Stimulated activated CD4-positive, alpha-beta T cell treated with anti-CD3 and anti-CD28 coated beads, Interleukin-12 subunit alpha, Interleukin-12 subunit beta, amount 100 ng/mL, for 48 hours (primary cell): Measurements from ENCODE around the gene ANKRD24.
A peak's percentile ranks its signal among the peaks of the same experiment; 100 is the strongest.
"Not testable (repeated sequence)": the region's sequence is repeated elsewhere in the genome, so short reads cannot be mapped to it uniquely, and the experiment has no call there.

Experiments used
- DNase-seq, 3 donors: peaks; one replicate each; pipeline ENCODE4 v3.0.0-alpha.2; 2020; ENCODE audit warnings: low read depth in 2 of 3, low spot score in 1 of 3

Gene ANKRD24

DNA sequence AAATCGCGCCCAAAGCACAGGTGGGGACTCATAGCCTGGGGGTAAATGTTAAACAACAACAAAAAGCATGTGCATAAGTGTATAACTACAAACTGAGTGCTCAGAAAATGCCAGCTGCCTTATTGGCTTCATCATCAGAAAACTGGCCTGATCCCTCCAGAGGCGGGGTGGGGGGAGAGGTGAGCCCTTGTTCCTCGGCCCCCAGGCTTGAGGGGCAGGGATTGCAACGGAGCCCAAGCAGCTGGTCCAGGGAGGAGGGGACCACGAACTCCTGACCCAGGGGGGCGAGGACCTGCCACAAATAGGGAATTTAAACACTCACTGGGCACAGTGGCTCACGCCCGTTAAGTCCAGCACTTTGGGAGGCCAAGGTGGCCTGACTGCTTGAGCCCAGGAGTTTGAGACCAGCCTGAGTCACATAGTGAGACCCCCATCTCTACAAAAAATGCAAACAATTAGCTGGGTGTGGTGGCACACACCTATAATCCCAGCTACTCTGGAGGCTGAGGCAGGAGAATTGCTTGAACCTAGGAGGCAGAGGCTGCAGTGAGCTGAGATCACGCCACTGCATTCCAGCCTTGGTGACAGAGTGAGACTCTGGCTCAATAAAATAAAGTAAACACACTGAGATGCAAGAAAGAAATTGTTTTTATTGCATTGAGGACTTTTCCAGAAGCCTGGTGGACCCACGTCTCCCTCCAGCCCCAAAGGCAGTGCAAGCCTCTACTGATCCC lies 8.8 kb upstream of the ANKRD24 start:
- no peak for DNase-seq

DNA sequence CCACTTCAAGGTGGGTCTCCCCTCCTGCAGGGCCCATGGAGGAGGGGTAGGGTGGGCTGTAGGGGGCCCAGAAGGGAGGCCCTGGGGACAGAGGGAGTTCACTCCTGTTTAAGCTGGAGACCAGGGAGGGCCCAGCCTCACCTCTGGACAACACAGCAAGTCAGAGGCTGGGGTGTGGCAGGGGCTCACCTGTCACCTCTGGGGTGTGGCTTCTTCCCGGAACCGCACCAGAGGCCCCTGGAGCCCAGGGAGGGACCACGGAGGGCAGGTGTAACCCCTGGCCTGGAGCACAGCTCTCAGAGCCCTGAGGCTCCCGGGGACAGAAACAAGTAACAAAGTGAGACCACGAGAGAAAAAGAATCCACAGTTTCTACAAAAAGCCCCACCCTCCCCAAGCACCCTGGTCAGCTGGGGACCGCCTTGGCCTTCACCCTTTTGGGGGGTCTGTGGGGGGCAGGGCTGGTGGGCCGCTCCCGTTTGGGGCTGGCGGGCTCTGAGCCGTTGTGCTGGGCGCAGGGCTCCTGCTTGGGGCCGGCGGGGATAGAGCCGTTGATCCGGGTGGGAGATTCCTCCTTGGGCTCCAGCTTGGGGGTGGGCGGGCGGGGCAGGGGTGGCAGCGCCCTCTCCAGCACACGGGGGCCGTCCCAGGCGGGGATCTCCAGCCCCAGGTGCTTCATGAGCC lies 8.1 kb upstream of the ANKRD24 start:
- DNase-seq, result no peak

DNA sequence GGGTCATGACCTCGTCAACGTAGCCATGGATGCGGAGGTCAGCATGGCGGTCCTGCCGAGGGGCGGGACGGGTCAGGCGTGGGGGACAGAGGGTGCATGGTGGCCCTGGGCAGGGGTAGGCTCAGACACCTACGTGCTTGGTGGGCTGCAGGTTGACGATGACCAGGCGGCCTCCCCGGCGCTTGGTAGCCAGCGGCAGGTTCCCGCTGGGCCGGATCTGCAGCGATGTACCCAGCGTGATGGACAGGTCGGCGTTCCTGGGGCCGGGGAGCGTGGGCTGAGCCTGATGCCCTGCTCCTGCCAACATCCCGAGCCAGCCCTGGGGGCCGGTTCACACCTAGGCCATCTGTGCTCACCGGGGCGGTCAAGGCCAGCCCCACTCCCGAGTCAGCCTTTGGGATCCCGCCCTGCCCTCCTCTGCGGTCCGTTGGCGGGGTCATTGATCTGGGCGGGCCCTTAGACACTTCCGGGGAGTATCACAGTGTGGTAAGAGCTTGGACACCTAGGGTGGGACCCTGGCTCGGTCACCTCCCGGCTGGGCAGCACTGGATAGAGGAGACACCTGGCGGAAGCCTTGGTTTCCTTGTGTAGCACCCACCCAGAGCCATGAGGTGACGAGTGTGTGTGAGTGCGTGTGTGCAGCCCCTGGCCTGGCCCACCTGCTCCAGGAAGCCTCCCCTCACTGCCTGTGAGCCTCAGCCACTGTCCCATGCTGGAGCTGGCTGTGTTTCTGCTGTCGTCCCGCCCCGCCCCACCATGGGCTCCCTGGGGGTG lies 7.4 kb upstream of the ANKRD24 start:
- DNase-seq, result no peak

DNA sequence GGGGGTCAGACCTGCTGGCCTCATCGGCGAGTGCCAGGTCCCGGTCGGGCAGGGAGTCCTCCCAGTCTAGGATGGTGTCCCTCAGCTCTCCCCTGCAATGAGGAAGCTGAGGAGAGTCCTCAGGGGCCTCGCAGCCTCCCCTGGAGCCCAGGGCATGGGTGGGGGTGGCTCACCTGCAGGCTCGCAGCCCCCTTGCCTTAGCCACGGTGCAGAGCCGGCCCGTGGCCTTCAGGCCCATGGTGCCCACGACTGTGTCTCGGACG lies 6.9 kb upstream of the ANKRD24 start:
- DNase-seq, result no peak

DNA sequence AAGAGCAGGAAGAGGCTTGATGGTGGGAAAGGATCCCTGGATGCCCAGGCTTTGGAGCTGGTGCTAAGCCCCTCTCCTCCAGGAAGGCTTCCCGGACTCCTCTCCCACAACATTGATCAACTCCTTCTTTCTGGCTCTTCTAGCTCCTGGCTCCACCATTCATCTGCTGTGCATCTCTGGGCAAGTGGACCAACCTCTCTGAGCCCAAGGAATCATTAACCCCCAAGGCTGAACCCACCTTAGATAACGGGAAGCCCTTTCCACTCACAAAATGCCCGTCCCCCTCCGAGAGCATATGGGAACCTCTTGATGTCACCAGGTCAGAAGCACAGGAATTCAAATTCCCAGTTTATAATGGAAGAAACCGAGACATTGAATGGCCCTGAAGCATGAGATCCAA lies 5.3 kb upstream of the ANKRD24 start:
- DNase-seq, result no peak

DNA sequence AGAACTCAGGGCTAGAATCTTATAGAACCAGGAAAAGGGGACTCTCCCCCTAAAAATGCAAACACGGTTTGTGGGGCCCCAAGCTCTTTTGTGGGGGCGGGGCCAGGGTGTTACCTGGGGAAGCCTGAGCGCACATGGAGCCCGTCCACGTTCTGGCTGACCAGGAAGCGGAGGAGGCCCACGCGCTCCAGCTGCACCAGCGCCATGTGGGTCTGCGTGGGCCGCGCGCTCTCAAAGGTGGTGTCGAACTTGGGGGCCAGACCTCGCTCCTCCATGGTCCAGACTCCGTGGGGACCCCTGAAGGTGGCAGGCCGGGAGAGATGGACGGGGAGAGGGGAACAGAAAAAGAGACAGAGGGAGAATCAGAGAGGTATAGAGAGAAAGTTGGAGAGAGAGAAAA lies 3.5 kb upstream of the ANKRD24 start:
- no peak for DNase-seq

DNA sequence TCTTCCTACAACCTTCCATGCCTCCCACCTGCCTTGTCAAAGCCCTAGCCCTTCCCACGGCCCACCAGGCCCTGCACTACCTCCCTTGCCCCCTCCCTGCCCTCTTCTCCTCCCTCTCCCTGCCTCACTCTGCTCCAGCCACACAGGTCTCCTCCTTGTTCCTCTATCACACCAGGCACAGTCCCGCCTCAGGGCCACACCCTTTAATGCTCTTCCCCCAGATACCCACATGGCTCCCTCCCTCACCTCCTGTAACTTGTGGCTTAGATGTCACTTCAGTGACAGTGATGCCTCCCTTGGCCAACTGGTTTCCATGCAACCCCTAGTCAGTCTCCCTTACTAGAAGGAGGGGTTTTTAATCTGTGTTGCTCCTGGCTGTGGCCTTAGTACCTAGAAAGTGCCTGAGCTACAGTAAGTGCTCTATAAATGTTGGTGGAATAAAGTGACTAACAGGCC lies 1.4 kb upstream of the ANKRD24 start:
- no peak for DNase-seq

DNA sequence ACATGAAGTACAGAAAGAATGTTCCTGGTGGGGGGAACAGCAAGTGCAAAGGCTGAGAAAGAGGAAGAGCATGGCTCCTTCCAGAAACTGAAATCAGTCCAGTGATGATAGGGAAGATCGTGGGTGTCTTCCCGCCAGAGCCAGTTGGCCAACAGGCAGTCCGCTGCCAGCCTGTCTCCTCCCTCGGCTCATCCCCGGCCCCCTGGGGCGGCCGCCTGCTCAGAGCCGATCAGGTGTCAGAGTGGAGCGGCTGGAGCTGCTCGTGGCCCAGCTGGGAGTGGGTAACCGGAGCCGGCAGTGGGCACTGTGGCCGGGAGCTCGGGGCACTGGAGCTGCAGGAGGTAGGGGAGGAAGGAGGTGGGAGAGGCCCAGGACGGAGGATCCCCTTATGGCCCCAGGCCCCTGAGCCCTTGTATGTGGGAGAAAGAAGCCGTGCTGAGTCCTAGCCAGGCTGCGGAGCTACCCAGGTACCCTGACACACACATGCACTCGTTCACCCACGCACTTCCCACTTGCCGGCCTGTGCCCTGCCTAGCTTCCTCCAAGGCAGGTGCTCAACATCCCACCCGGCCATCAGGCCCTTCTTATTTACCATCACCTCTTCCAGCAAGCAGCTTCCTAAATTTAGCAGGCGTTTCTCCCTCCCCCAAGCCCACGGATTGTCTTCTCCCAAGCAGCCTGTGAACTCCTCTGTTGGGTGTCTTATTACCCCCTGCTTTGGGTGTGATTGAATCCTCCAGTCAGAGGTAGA lies 1.7 kb downstream of the ANKRD24 start:
- no peak for DNase-seq

DNA sequence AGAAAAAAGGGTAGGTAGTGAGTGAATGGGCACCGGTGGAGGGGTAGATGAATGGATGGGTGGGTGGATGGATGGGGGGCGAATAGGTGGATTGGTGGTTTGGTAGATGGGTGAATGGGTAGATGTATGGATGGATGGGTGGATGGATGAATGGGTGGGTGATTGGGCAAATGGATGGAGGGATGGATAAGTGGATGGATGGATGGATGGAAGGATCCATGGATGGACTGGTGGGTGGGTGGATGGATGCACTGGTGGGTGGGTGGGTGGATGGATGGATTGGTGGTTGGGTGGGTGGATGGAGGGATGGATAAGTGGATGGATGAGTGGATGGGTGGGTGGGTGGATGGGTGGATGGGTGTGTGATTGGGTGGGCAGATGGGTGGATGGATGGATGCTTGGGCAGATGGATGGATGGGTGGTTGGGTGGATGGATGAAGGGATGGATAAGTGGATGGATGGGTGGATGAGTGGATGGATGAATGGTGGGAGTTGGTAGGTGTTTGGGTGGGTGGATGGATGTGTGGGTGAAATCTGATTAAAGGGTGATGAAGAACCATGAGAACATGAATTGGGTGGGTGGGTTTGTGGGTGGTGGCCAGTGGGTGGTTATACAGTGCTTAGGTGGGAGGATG lies 2.3 kb downstream of the ANKRD24 start:
- DNase-seq, result no peak

DNA sequence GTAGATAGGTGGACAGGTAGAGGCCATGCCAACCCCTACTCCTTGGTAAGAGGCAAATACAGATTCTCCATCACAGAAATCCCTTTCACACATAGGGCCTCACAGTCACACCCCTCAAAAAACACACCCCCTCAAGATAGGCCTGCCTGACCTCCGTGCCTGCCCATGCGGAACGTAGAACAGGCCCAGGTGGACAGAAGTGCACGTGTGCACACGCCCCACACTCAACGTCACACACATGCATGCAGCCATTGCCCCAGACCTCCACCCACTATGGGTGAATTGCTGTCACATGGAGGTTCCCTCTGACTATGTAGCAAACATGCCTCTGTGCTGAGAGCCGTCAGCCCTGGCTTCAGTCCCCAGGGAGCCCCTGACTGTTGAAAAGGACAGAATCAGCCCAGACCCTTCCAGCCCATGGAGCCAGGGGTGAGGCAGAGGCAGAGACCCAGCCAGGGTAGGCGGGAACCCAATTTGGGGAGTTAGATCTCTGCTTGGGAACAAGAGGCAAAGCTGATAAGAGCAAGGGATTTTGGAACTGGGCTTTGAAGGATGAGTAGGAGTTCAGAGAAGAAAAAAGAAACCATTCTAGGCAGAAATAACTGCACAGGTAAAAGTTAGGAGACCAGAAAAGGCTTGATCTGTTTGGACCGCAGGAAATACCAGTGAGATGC lies 3.1 kb downstream of the ANKRD24 start:
- no peak for DNase-seq

DNA sequence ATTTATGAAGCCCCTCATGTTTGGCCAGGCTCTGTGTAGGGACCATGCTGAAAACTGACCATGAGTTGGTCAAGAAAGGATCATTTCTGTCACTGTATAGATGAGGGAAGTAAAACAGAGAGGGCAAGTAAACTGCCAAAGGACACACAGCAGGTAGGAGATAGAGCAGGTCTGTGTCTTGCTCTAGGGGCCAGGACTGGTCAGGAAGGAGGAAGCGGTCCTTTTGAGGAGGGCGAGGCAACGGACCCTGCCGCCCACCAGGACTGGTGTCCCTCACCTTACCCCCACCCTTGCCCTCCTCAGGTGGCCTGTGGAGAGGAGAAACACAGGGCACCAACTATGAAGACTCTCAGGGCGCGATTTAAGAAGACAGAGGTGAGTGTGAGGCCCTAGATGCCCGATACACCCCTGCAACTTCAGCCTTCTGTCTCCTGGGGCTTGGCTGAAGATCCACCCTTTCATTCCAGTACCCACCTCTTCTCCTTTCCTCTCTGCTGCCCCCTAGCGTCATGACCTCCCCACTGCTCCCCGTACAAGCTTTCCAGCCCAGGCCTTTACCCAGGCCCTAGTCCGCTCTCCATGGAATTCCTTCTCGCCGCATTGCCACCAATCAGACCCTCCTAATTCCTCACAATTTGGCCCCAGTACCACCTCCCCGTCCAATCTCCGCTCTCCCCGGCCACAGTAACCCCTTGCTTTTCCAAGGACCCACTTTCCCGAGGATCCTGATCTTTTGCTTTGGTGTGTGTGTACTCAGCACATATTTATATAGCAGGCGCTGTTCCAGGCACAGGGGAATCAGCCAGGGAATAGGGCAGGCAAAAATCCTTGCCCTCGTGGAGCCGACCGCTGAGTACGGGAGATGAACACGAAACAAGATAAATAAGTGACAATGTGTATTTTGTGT lies 3.9 kb downstream of the ANKRD24 start:
- peak; percentile 73 to 90 (median 76) for DNase-seq

DNA sequence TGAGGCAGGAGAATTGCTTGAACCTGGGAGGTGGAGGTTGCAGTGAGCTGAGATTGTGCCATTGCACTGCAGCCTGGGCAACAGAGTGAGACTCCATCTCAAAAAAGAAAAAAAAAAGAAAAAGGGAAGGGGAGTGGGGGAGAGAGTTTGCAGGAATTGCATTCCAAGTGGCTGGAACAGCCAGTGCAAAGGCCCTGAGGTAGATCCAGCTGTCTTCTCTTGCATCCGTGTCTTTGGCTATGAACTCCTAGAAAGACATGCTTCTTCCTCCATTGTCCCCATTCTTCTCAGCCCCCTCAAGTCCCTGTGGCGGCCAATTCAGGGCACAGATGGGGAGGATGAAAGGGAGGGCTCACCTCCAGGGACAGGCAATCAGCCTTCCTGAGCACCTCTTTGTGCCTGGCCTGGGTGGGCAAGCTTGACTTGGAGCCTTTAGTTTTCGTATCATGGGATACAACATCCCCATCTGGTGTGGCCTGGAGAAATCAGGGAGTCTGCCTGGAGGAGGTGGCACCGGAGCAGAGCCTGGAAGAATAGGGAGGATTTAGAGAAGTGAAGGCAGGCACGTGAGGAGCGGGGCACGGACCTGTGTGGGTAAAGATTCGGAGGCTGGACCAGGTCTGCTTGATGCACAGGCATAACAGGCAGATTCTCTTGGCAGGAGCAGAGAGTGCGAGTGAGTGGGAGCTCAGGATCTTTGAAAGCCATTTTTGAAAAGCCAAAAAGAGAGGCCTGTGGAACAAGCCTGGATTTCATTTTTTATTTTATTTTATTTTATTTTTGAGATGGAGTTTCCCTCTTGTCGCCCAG lies 5.0 kb downstream of the ANKRD24 start:
- DNase-seq, result no peak

DNA sequence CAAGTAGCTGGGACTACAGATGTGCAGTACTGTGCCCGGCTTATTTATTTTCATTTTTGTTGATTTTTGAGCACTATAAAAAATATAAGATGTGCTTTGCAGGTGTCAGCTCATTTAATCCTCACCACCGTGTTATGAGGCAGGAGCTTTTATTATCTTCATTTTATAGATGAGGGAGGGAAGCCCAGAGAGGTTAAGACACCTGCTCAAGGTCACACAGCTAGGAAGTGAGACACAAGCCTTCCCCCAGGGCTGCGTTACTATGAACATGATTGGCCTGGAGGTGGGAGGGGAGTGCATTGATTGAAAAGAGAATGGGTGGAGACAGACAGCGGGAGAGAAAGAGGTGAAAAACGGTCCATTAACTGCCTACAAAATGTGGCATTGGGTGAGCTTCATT lies 7.2 kb downstream of the ANKRD24 start:
- DNase-seq, result no peak

DNA sequence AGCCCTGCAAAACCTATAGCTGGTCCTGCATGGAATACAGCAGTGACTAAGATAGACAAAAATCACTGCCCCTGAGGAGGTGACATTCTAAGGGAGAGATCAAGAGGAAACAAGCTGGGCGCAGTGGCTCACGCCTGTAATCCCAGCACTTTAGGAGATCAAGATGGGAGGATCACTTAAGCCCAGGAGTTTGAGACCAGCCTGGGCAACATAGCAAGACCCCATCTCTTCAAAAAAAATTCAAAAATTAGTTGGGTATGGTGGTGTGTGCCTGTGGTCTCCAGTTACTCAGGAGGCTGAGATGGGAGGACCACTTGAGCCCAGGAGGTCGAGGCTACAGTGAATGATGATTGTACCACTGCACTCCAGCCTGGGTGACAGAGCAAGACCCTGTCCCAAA lies 10.0 kb downstream of the ANKRD24 start:
- DNase-seq, result not testable (repeated sequence)

DNA sequence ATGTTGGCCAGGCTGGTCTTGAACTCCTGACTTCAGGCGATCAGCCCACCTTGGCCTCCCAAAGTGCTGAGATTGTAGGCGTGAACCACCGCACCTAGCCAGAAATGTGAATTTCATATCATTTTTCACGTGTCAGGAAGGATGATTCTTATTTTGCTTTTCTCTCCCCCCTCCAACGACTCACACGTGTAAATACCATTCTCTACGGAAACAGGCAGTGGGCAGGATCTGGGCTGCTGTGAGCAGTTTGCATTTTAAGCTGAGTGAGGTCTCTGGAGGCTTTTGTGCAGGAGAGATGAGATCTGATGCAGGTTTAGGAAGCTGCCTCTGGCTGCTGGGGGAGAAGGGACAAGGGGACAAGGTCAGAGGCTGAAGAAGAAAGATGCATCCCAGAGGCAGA lies 11.9 kb downstream of the ANKRD24 start:
- DNase-seq, result no peak

DNA sequence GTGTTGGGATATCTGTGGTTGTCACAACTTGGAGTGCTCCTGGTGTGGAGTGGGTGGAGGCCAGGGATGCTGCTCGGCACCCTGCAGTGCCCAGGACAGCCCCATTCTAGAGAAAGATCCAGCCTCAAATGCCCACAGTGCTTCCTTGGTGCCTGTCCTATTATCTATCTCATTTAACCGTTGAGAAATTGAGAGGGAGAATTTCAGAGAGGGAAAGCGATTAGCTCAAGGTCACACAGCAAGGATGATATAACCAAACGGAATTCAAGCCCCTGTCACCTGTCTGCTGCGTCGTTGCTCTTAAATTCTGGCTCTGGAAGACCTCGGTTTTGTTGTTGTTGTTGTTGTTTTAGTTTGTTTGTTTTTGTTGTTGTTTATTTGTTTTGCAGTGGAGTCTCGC lies 13.5 kb downstream of the ANKRD24 start:
- DNase-seq, result no peak

DNA sequence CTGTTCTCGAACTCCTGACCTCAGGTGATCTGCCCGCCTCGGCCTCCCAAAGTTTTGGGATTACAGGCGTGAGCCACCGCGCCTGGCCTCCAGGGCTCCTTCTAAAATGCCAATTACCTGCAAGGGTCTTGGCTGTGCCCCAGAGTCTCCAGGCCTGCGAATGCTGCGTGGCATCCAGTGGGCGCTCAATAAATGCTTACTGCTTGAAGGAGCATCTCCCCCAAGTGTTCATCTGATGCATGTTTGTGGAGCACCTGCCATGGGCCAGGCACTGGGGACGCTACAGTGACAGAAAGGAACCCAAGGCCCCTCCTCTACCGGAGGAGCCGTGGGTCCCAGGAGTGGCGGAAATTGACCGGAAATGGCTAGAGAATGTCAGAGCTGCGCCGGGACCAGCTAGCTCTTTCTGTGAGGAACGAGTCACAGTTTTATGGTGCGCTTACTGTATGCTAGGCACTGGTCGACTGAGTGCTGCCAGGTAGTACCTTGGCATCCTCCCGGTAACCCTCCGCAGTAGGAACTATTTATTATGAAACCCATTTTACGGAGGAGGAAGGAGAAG lies 14.2 kb downstream of the ANKRD24 start:
- no peak for DNase-seq

DNA sequence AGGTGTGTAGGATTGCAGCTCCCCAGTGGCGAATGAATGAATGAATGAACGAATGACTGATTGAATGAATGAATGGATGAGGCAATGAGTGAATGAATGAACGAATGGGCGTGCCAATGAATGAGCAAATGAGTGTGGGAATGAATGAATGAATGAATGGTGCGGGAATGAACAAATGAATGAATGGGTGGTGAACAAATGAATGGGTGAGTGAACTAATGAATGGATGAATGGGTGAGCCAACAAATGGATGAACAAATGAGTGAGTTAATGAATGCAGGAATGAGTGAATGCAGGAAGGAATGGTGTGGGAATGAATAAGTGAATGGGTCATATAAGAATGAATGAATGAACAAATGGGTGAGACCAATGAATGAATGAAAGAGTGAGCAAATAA lies 14.7 kb downstream of the ANKRD24 start:
- no peak for DNase-seq
